MM.1S (cell line): Measurements from ENCODE around the gene LCE2A.

ENCODE experiments used
- CTCF ChIP-seq: fragments of 300-600 bp; sonication (generic); IDR thresholded peaks from 2 replicates; pipeline ENCODE4 v1.5.1; 2016; ENCODE audit warnings: antibody characterized with exemption, low read length, mixed read lengths
- EZH2 ChIP-seq: fragments of 300-600 bp; sonication (generic); optimal IDR thresholded peaks from 2 replicates; pipeline ENCODE3; 2017; ENCODE audit warnings: low read depth, mild to moderate bottlenecking, antibody characterized with exemption, low read length, mixed read lengths
- EZH2phosphoT487 ChIP-seq: fragments of 300-600 bp; sonication (generic); IDR thresholded peaks from 2 replicates; pipeline ENCODE4 v1.6.1; 2018; ENCODE audit warnings: antibody characterized with exemption, low read length

- TF ChIP-seq CTCF (no peak), EZH2 (no peak), EZH2phosphoT487 (no peak)
Observed at GRCh38 chr1:152718238-152718637, 20.1 kb downstream of the LCE2A start.
